IMR-90 (cell line): ENCODE measurements around the gene NCKAP5L. TPM values are rescaled to one million over a fixed set of nuclear protein-coding genes. Genes with fewer than 3 reads are reported as not detected.
"Not testable (repeated sequence)": the region's sequence is repeated elsewhere in the genome, so short reads cannot be mapped to it uniquely, and the experiment has no call there.

ENCODE experiments used
- ATAC-seq: fragments of 200-7000 bp; cut with Tn5 transposase; 2 replicates; pipeline ENCODE4 v1.9.1; 2020; ENCODE audit warnings: low read depth, mild to moderate bottlenecking, moderate library complexity
- BruUV-seq: library from RNA; stranded (reverse); fragments of 400-500 nt; replicated peaks from 2 replicates; lab custom pipeline; 2021; lab: Mats Ljungman, UMichigan
- CTCF ChIA-PET: fragments of 300-600 bp; formaldehyde crosslinking; extraction: SDS; loops from one replicate; lab custom pipeline; 2021; ENCODE audit warnings: antibody characterized with exemption; lab: Yijun Ruan, JAX
- POLR2A ChIA-PET: fragments of 300-600 bp; sonication (Branson Sonifier 250); formaldehyde crosslinking; loops from one replicate; lab custom pipeline; 2022; ENCODE audit warnings: antibody characterized with exemption; ENCODE audit not compliant: unreplicated experiment; lab: Charles Lee
- DNase-seq: peaks from one replicate; pipeline ENCODE4 v3.0.0; 2013
- H2AFZ ChIP-seq: replicated peaks from 2 replicates; pipeline ENCODE3; 2013; ENCODE audit warnings: low read length, mild to moderate bottlenecking; ENCODE audit not compliant: poor library complexity
- H2AK5ac ChIP-seq: 2 replicates; pipeline ENCODE4 v1.6.1; 2013; ENCODE audit warnings: low read depth, low read length, inconsistent platforms
- H2AK9ac ChIP-seq: replicated peaks from 2 replicates; pipeline ENCODE3; 2013; ENCODE audit warnings: mild to moderate bottlenecking, low read depth, low read length, moderate library complexity; ENCODE audit not compliant: poor library complexity
- H2BK120ac ChIP-seq: 2 replicates; pipeline ENCODE4 v1.6.1; 2013; ENCODE audit warnings: low read depth, low read length, inconsistent platforms
- H2BK15ac ChIP-seq: 3 replicates; pipeline ENCODE4 v1.6.1; 2013; ENCODE audit warnings: low read depth, low read length, inconsistent platforms
- H2BK20ac ChIP-seq: 2 replicates; pipeline ENCODE4 v1.6.1; 2013; ENCODE audit warnings: low read depth, mild to moderate bottlenecking, inconsistent platforms, low read length, moderate library complexity
- H2BK5ac ChIP-seq: 2 replicates; pipeline ENCODE4 v1.6.1; 2013; ENCODE audit warnings: mild to moderate bottlenecking, low read depth, low read length, inconsistent platforms; ENCODE audit not compliant: poor library complexity, severe bottlenecking
- H3K14ac ChIP-seq: replicated peaks from 2 replicates; pipeline ENCODE4 v1.6.1; 2013; ENCODE audit warnings: low read depth, low read length, inconsistent platforms
- H3K18ac ChIP-seq: 2 replicates; pipeline ENCODE4 v1.6.1; 2013; ENCODE audit warnings: low read depth, low read length, control low read depth
- H3K23ac ChIP-seq: 2 replicates; pipeline ENCODE4 v1.6.1; 2013; ENCODE audit warnings: low read depth, low read length, inconsistent platforms
- H3K27ac ChIP-seq: 2 replicates; pipeline ENCODE4 v1.5.1; 2013; ENCODE audit warnings: mild to moderate bottlenecking, control low read depth, low read length; ENCODE audit not compliant: insufficient read depth
- H3K27me3 ChIP-seq: 2 replicates; pipeline ENCODE4 v1.6.1; 2013; ENCODE audit warnings: low read length; ENCODE audit not compliant: control insufficient read depth, insufficient read depth
- H3K36me3 ChIP-seq: 2 replicates; pipeline ENCODE4 v1.6.1; 2013; ENCODE audit warnings: low read length, mixed read lengths; ENCODE audit not compliant: control insufficient read depth, insufficient read depth
- H3K4ac ChIP-seq: 2 replicates; pipeline ENCODE4 v1.6.1; 2013; ENCODE audit warnings: low read depth, low read length, inconsistent platforms
- H3K4me1 ChIP-seq: 2 replicates; pipeline ENCODE4 v1.6.1; 2013; ENCODE audit warnings: low read length, mixed read lengths; ENCODE audit not compliant: control insufficient read depth, insufficient read depth
- H3K4me2 ChIP-seq: 2 replicates; pipeline ENCODE4 v1.6.1; 2013; ENCODE audit warnings: low read depth, mild to moderate bottlenecking, control low read depth, low read length, moderate library complexity
- H3K4me3 ChIP-seq: 2 replicates; pipeline ENCODE4 v1.5.1; 2013; ENCODE audit warnings: low read depth, mild to moderate bottlenecking, control low read depth, low read length, moderate library complexity; ENCODE audit not compliant: insufficient read depth
- H3K56ac ChIP-seq: 2 replicates; pipeline ENCODE4 v1.6.1; 2013; ENCODE audit warnings: low read length, inconsistent platforms; ENCODE audit not compliant: insufficient read depth; ENCODE audit errors: extremely low read depth
- H3K79me1 ChIP-seq, 2 experiments: 2 replicates each; pipeline ENCODE4 v1.6.1; 2013; ENCODE audit warnings: low read length in 2 of 2, inconsistent platforms in 1 of 2, low read depth in 1 of 2
- H3K9ac ChIP-seq: 2 replicates; pipeline ENCODE4 v1.6.1; 2013; ENCODE audit warnings: low read depth, low read length, control low read depth
- H3K9me1 ChIP-seq: 2 replicates; pipeline ENCODE4 v1.6.1; 2013; ENCODE audit warnings: low read length, inconsistent platforms; ENCODE audit not compliant: insufficient read depth
- H3K9me3 ChIP-seq: 2 replicates; pipeline ENCODE4 v1.6.1; 2013; ENCODE audit warnings: low read length; ENCODE audit not compliant: control insufficient read depth, insufficient read depth
- H4K20me1 ChIP-seq: 2 replicates; pipeline ENCODE4 v1.6.1; 2013; ENCODE audit warnings: low read length, inconsistent platforms; ENCODE audit not compliant: insufficient read depth
- H4K5ac ChIP-seq: 2 replicates; pipeline ENCODE4 v1.6.1; 2013; ENCODE audit warnings: mild to moderate bottlenecking, low read depth, low read length, control low read depth
- H4K8ac ChIP-seq, 2 experiments: 2 replicates each; pipeline ENCODE4 v1.6.1; 2013; ENCODE audit warnings: low read depth in 2 of 2, low read length in 2 of 2, control low read depth in 1 of 2, inconsistent platforms in 1 of 2
- H4K91ac ChIP-seq: 2 replicates; pipeline ENCODE4 v1.6.1; 2013; ENCODE audit warnings: low read depth, low read length, inconsistent platforms; ENCODE audit not compliant: insufficient read depth
- WGBS, 2 experiments: methylation state at CpG; one replicate each; pipeline versions ENCODE4 v1.1.5 to v1.1.7; 2013; ENCODE audit warnings: missing lambda C conversion rate in 2 of 2; ENCODE audit not compliant: insufficient read length in 1 of 2; ENCODE audit errors: extremely low coverage in 2 of 2; 5-methylcytosine and 5-hydroxymethylcytosine counted together
- dilution Hi-C: fragments of 300-500 bp; cut with HindIII; formaldehyde crosslinking; loops from one replicate; pipeline ENCODE4 v1.14.3; 2018; ENCODE audit warnings: low sequenced_read_pairs; ENCODE audit not compliant: unreplicated experiment
- in situ Hi-C: fragments of 300-500 bp; cut with MboI; formaldehyde crosslinking; loops from 3 replicates; pipeline ENCODE4 v1.14.3; 2019; ENCODE audit warnings: low sequenced_read_pairs, inconsistent platforms, mixed read lengths
- intact Hi-C: fragments of 100-400 bp; cut with micrococcal nuclease; formaldehyde crosslinking; loops from 2 replicates; pipeline ENCODE4 v1.10.0; 2022
- polyA plus RNA-seq, 3 experiments: library from polyadenylated mRNA; depleted of rRNA; stranded (reverse); fragments of >200 nt; gene quantifications; 2 replicates each; pipeline ENCODE4 v1.2.3, GENCODE V29; 2012; ENCODE audit warnings: low replicate concordance in 1 of 3
- total RNA-seq: library from RNA; depleted of rRNA; stranded (reverse); fragments of >200 nt; gene quantifications from 2 replicates; pipeline ENCODE4 v1.2.3, GENCODE V29; 2012

NCKAP5L gene
- total and polyA plus RNA-seq, 2 of the 4 experiments (the other 2 are of a cell fraction), result 6.1 to 14.4 TPM

- H3K79me1 ChIP-seq, BruUV-seq, H4K5ac ChIP-seq, H3K4me2 ChIP-seq, POLR2A ChIA-PET, H4K8ac ChIP-seq, H2AFZ ChIP-seq, H3K14ac ChIP-seq, in situ Hi-C loops, H4K20me1 ChIP-seq, H3K23ac ChIP-seq, DNase-seq, H4K91ac ChIP-seq, H3K9me3 ChIP-seq, H2BK20ac ChIP-seq, H2AK5ac ChIP-seq, dilution Hi-C loops, H2BK5ac ChIP-seq, H3K27ac ChIP-seq, ATAC-seq, H3K36me3 ChIP-seq, H3K56ac ChIP-seq, intact Hi-C loops, H3K27me3 ChIP-seq, H3K9ac ChIP-seq, H3K4ac ChIP-seq, H3K4me3 ChIP-seq, CTCF ChIA-PET, H2BK120ac ChIP-seq, H3K4me1 ChIP-seq, H2AK9ac ChIP-seq, H3K18ac ChIP-seq, H2BK15ac ChIP-seq: not testable (repeated sequence)
- peaks cover 14% of the 10 kb centered on the region for H3K9me1 ChIP-seq
- WGBS, 2 experiments, result 80% methylated on average over 3 of the region's 6 CpGs; no CpG with 5 or more reads in 1 of the 2 experiments
These were observed 47.3 kb downstream of the NCKAP5L start for GRCh38 chr12:49780914-49781313.
